Trophoblast cell (in vitro differentiated cells and primary cell): ENCODE measurements around the gene VSIG10L2.
A peak's percentile ranks its signal among the peaks of the same experiment; 100 is the strongest.
"Not testable (repeated sequence)": the region's sequence is repeated elsewhere in the genome, so short reads cannot be mapped to it uniquely, and the experiment has no call there.

Experiments used
- DNase-seq, 2 donors: peaks; one replicate each; pipeline ENCODE4 v3.0.0-alpha.2; 2016
- H2AFZ ChIP-seq: 2 replicates; pipeline ENCODE4 v1.6.1; 2013; ENCODE audit warnings: low read length, moderate library complexity, mild to moderate bottlenecking; ENCODE audit not compliant: insufficient read depth, poor library complexity
- H2AK5ac ChIP-seq: 2 replicates; pipeline ENCODE4 v1.6.1; 2013; ENCODE audit warnings: mild to moderate bottlenecking, low read length
- H2BK120ac ChIP-seq: 2 replicates; pipeline ENCODE4 v1.6.1; 2013; ENCODE audit warnings: low read length, mild to moderate bottlenecking, moderate library complexity; ENCODE audit not compliant: insufficient read depth, poor library complexity
- H2BK12ac ChIP-seq: 2 replicates; pipeline ENCODE4 v1.6.1; 2013; ENCODE audit warnings: mild to moderate bottlenecking, low read length, moderate library complexity
- H2BK5ac ChIP-seq: 2 replicates; pipeline ENCODE4 v1.6.1; 2013; ENCODE audit warnings: low read length, low read depth, moderate library complexity, mild to moderate bottlenecking; ENCODE audit not compliant: poor library complexity
- H3K14ac ChIP-seq: 2 replicates; pipeline ENCODE4 v1.6.1; 2013; ENCODE audit warnings: mild to moderate bottlenecking, low read length
- H3K18ac ChIP-seq: 2 replicates; pipeline ENCODE4 v1.6.1; 2013; ENCODE audit warnings: mild to moderate bottlenecking, low read length
- H3K23ac ChIP-seq: 2 replicates; pipeline ENCODE4 v1.6.1; 2013; ENCODE audit warnings: low read length
- H3K27ac ChIP-seq: 2 replicates; pipeline ENCODE4 v1.5.1; 2013; ENCODE audit warnings: low read depth, mild to moderate bottlenecking, inconsistent platforms, low read length, moderate library complexity
- H3K27me3 ChIP-seq: 2 replicates; pipeline ENCODE4 v1.6.1; 2013; ENCODE audit warnings: inconsistent platforms, mild to moderate bottlenecking, low read length, moderate library complexity; ENCODE audit not compliant: insufficient read depth
- H3K36me3 ChIP-seq, 2 experiments: 1 replicate in 1 of 2; 2 replicates in 1 of 2; pipeline ENCODE4 v1.6.1; 2013; ENCODE audit warnings: low read length in 2 of 2, mild to moderate bottlenecking in 2 of 2, moderate library complexity in 1 of 2; ENCODE audit not compliant: insufficient read depth in 2 of 2, control insufficient read depth in 1 of 2
- H3K4ac ChIP-seq: 2 replicates; pipeline ENCODE4 v1.6.1; 2013; ENCODE audit warnings: low read depth, mild to moderate bottlenecking, low read length, moderate library complexity
- H3K4me1 ChIP-seq, 2 experiments: 1 replicate in 1 of 2; 2 replicates in 1 of 2; pipeline ENCODE4 v1.6.1; 2013; ENCODE audit warnings: low read length in 2 of 2, mild to moderate bottlenecking in 2 of 2, moderate library complexity in 1 of 2; ENCODE audit not compliant: insufficient read depth in 2 of 2, control insufficient read depth in 1 of 2
- H3K4me2 ChIP-seq: 2 replicates; pipeline ENCODE4 v1.6.1; 2013; ENCODE audit warnings: inconsistent platforms, mild to moderate bottlenecking, low read length, moderate library complexity
- H3K4me3 ChIP-seq: 2 replicates; pipeline ENCODE4 v1.5.1; 2013; ENCODE audit warnings: mild to moderate bottlenecking, low read depth, low read length, inconsistent platforms
- H3K79me1 ChIP-seq: one replicate; pipeline ENCODE4 v1.6.1; 2013; ENCODE audit warnings: low read length
- H3K79me2 ChIP-seq: 2 replicates; pipeline ENCODE4 v1.6.1; 2013; ENCODE audit warnings: low read length, mild to moderate bottlenecking; ENCODE audit not compliant: control insufficient read depth, insufficient read depth, poor library complexity
- H3K9ac ChIP-seq: 2 replicates; pipeline ENCODE4 v1.6.1; 2013; ENCODE audit warnings: mild to moderate bottlenecking, low read length
- H3K9me3 ChIP-seq: 2 replicates; pipeline ENCODE4 v1.6.1; 2013; ENCODE audit warnings: low read depth, mild to moderate bottlenecking, control low read depth, inconsistent platforms, low read length; ENCODE audit not compliant: insufficient read depth
- H4K12ac ChIP-seq: 2 replicates; pipeline ENCODE4 v1.6.1; 2013; ENCODE audit warnings: low read depth, mild to moderate bottlenecking, low read length, moderate library complexity
- H4K8ac ChIP-seq: 2 replicates; pipeline ENCODE4 v1.6.1; 2013; ENCODE audit warnings: low read depth, mild to moderate bottlenecking, low read length, moderate library complexity
- H4K91ac ChIP-seq: one replicate; pipeline ENCODE4 v1.6.1; 2013; ENCODE audit warnings: low read depth, mild to moderate bottlenecking, low read length, moderate library complexity
- WGBS: extraction: QIAGEN DNeasy Blood & Tissue Kit; methylation state at CpG from one replicate; pipeline ENCODE4 v1.1.7; 2013; ENCODE audit warnings: missing lambda C conversion rate; ENCODE audit not compliant: insufficient read length, insufficient coverage; ENCODE audit errors: extremely low coverage; 5-methylcytosine and 5-hydroxymethylcytosine counted together

Gene VSIG10L2

GRCh38 chr11:125985956-125986355, 40.1 kb downstream of the VSIG10L2 start:
- not testable (repeated sequence) for H3K14ac ChIP-seq, H4K91ac ChIP-seq, H3K27ac ChIP-seq, H3K27me3 ChIP-seq, H3K9me3 ChIP-seq, H2AK5ac ChIP-seq, H4K8ac ChIP-seq, H3K18ac ChIP-seq, H3K4ac ChIP-seq, H2BK120ac ChIP-seq, H3K4me1 ChIP-seq, H3K9ac ChIP-seq, H3K4me3 ChIP-seq, H3K4me2 ChIP-seq, H2BK12ac ChIP-seq, H3K79me2 ChIP-seq, DNase-seq, H4K12ac ChIP-seq, H3K79me1 ChIP-seq, H2BK5ac ChIP-seq, H2AFZ ChIP-seq, H3K23ac ChIP-seq
- peaks cover 16 to 31% of the 10 kb centered on the region in 2 experiments for H3K36me3 ChIP-seq
- no CpG with 5 or more reads among the region's 6 CpGs for WGBS

DNA sequence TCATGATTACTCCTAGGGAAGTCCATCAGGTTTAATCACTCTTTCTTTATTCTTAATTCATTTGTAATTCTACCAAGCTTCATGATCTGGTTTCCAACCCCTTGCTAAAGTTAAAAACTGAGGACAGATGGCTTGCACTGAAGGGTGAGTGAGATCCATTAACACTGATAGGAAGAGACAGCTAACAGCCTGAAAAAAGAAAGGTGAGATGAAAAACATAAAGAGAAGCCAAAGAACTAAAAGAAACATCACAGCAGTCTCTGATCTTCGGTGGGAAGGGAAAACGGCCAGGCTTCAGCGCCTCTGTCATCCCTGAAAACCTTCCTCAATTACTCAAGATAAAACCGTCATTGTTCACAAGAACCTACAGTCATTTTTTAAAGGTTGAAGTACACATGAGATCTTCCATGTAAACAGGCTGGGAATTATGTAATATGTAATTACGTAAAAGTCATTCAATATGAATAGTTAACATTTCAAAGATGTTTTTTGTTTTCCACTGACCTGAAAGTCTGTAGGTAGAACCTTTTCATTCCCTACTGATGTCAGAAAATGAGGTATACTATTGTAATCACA, 41.3 kb downstream of the VSIG10L2 start:
- no CpG with 5 or more reads among the region's 5 CpGs for WGBS
- Histone ChIP-seq H3K4me3 (no peak overlapping the region), H3K4ac (no peak overlapping the region), H3K79me2 (no peaks in the 10 kb centered on the region), H4K12ac (no peak overlapping the region), H3K9me3 (no peaks in the 10 kb centered on the region), H2BK120ac (no peak overlapping the region), H2AFZ (no peak overlapping the region), H3K4me1 (no peaks in the 10 kb centered on the region), H3K23ac (no peak overlapping the region), H3K36me3 (peaks cover 13 to 27% of the 10 kb centered on the region in 2 experiments), H2BK12ac (no peak overlapping the region), H2BK5ac (no peak overlapping the region), H4K91ac (no peak overlapping the region), H3K79me1 (no peaks in the 10 kb centered on the region), H3K14ac (no peak overlapping the region), H3K18ac (no peak overlapping the region), H3K9ac (no peak overlapping the region), H2AK5ac (no peak overlapping the region), H3K27ac (no peak overlapping the region), H4K8ac (no peak overlapping the region), H3K4me2 (no peak overlapping the region), H3K27me3 (no peaks in the 10 kb centered on the region)
- peak in 1 of 2 donors; percentile 55 for DNase-seq

GRCh38 chr11:125990244-125990643, 44.4 kb downstream of the VSIG10L2 start:
- no peak overlapping the region for H3K9ac ChIP-seq
- H2BK120ac ChIP-seq: no peak overlapping the region
- no peaks in the 10 kb centered on the region for H3K27me3 ChIP-seq
- no peak overlapping the region for H2BK12ac ChIP-seq
- DNase-seq: no peak
- no peak overlapping the region for H4K91ac ChIP-seq
- H3K27ac ChIP-seq: no peak overlapping the region
- H2AK5ac ChIP-seq: no peak overlapping the region
- no peak overlapping the region for H3K4me2 ChIP-seq
- no peaks in the 10 kb centered on the region for H3K79me1 ChIP-seq
- WGBS: no CpG with 5 or more reads among the region's 3 CpGs
- no peak overlapping the region for H3K4ac ChIP-seq
- H3K23ac ChIP-seq: no peak overlapping the region
- H4K8ac ChIP-seq: no peak overlapping the region
- no peak overlapping the region for H3K14ac ChIP-seq
- peaks cover 1% of the 10 kb centered on the region for H3K9me3 ChIP-seq
- H3K79me2 ChIP-seq: no peaks in the 10 kb centered on the region
- no peak overlapping the region for H2AFZ ChIP-seq
- H3K4me3 ChIP-seq: no peak overlapping the region
- H3K4me1 ChIP-seq: no peaks in the 10 kb centered on the region
- peaks cover 13 to 28% of the 10 kb centered on the region in 2 experiments for H3K36me3 ChIP-seq
- H2BK5ac ChIP-seq: no peak overlapping the region
- no peak overlapping the region for H4K12ac ChIP-seq
- H3K18ac ChIP-seq: peak overlapping the region; percentile 30

DNA sequence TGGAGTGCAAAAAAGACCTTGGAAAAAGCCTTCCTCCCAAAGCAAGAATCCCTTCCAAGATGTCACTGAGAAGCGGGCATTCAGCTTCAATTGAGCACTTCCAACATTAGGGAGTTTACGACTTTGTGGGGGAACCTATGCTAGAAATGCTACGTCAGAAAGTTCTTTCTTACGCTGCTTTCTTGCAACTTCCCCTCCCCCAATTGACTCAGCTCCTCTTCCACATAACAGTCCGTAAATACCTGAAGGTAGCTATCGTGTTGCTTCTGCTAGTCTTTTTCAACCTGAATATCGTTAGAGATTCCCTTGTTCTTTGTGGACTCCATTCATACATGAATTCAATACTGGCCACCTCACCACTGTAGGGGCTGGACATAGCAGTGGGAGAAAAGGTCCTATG, 47.0 kb downstream of the VSIG10L2 start:
- Histone ChIP-seq H3K23ac (no peak overlapping the region), H2BK5ac (no peak overlapping the region), H3K18ac (no peak overlapping the region), H3K36me3 (peaks cover 21 to 33% of the 10 kb centered on the region in 2 experiments), H3K79me2 (no peaks in the 10 kb centered on the region), H4K12ac (no peak overlapping the region), H3K4me1 (no peaks in the 10 kb centered on the region), H3K27me3 (no peaks in the 10 kb centered on the region), H3K4me3 (no peak overlapping the region), H3K27ac (no peak overlapping the region), H2BK12ac (no peak overlapping the region), H3K9me3 (peaks cover 1% of the 10 kb centered on the region), H4K8ac (no peak overlapping the region), H3K4me2 (no peak overlapping the region), H2BK120ac (no peak overlapping the region), H4K91ac (no peak overlapping the region), H2AK5ac (no peak overlapping the region), H3K4ac (no peak overlapping the region), H3K79me1 (no peaks in the 10 kb centered on the region), H3K14ac (no peak overlapping the region), H3K9ac (no peak overlapping the region), H2AFZ (no peak overlapping the region)
- no CpG with 5 or more reads among the region's 7 CpGs for WGBS
- no peak for DNase-seq
